Measurements from ENCODE around the gene ZNF689. TPM values are rescaled to one million over a fixed set of nuclear protein-coding genes. Genes with fewer than 3 reads are reported as not detected.

ZNF689 gene
- total RNA-seq, 1 experiment from 2014 or later: 6.1 TPM

GRCh38 chr16:30606004-30606403, 4.2 kb downstream of the ZNF689 start:
- ChIA-PET POLR2A (no interaction called here), CTCF (interaction anchor here (1.0 to 1.4 kb wide), 3 partner anchors 9 to 188 kb away, joined by 3 to 7 read pairs (median 4); no protein-coding TSS in a partner anchor)
- Mint-ChIP-seq H3K4me3 (ENCODE audit: unreplicated experiment) (no peak overlapping the region), H3K27me3 (ENCODE audit: insufficient read depth, unreplicated experiment) (no peaks in the 10 kb centered on the region), H3K9me3 (ENCODE audit: unreplicated experiment) (no peaks in the 10 kb centered on the region), H3K27ac (ENCODE audit: low read depth, unreplicated experiment) (no peak overlapping the region), H3K36me3 (ENCODE audit: insufficient read depth, unreplicated experiment) (peaks cover 67% of the 10 kb centered on the region), H3K4me1 (ENCODE audit: insufficient read depth, unreplicated experiment) (no peaks in the 10 kb centered on the region)
- intact Hi-C loops (cut with micrococcal nuclease): no loop called here
- DNase-seq (ENCODE audit: unreplicated experiment): no peak
- no TSS peak for BruUV-seq (replicated peaks)
- no peak for TF ChIP-seq CTCF (IDR thresholded peaks at IDR 0.05; ENCODE audit: unreplicated experiment)

- no peak for DNase-seq (ENCODE audit: unreplicated experiment)
- TF ChIP-seq CTCF (IDR thresholded peaks at IDR 0.05; ENCODE audit: unreplicated experiment): no peak
- CTCF ChIA-PET: interaction anchor here (0.7 to 1.1 kb wide), 2 partner anchors 10 to 46 kb away, joined by 3 to 4 read pairs; no protein-coding TSS in a partner anchor
These were observed 5.0 kb downstream of the ZNF689 start for GRCh38 chr16:30605158-30605557.

GRCh38 chr16:30604316-30604947, 5.8 kb downstream of the ZNF689 start:
- Mint-ChIP-seq H3K27ac (ENCODE audit: low read depth, unreplicated experiment) (no peak overlapping the region), H3K9me3 (ENCODE audit: unreplicated experiment) (no peaks in the 10 kb centered on the region), H3K4me3 (ENCODE audit: unreplicated experiment) (no peak overlapping the region), H3K27me3 (ENCODE audit: insufficient read depth, unreplicated experiment) (no peaks in the 10 kb centered on the region), H3K36me3 (ENCODE audit: insufficient read depth, unreplicated experiment) (peaks cover 60% of the 10 kb centered on the region), H3K4me1 (ENCODE audit: insufficient read depth, unreplicated experiment) (no peaks in the 10 kb centered on the region)
- intact Hi-C loops (cut with micrococcal nuclease): no loop called here
- no TSS peak for BruUV-seq (replicated peaks)
- DNase-seq (ENCODE audit: unreplicated experiment): no peak
- POLR2A ChIA-PET: interaction anchor here (0.8 kb wide), 1 partner anchor 70 kb away, joined by 3 read pairs; the partner anchor contains the start of gene ZNF747
- CTCF ChIA-PET: interaction anchor here (0.6 kb wide), 1 partner anchor 77 kb away, joined by 3 read pairs; no protein-coding TSS in a partner anchor
- no peak for TF ChIP-seq CTCF (IDR thresholded peaks at IDR 0.05; ENCODE audit: unreplicated experiment)

More at GRCh38 chr16:30605158-30605557, 5.0 kb downstream of the ZNF689 start:
- H3K36me3 Mint-ChIP-seq (ENCODE audit: insufficient read depth, unreplicated experiment): peaks cover 64% of the 10 kb centered on the region
- POLR2A ChIA-PET: no interaction called here
- BruUV-seq (replicated peaks): no TSS peak
- H3K27me3 Mint-ChIP-seq (ENCODE audit: insufficient read depth, unreplicated experiment): no peaks in the 10 kb centered on the region
- no peaks in the 10 kb centered on the region for H3K9me3 Mint-ChIP-seq (ENCODE audit: unreplicated experiment)
- no peak overlapping the region for H3K27ac Mint-ChIP-seq (ENCODE audit: low read depth, unreplicated experiment)
- H3K4me3 Mint-ChIP-seq (ENCODE audit: unreplicated experiment): no peak overlapping the region
- H3K4me1 Mint-ChIP-seq (ENCODE audit: insufficient read depth, unreplicated experiment): no peaks in the 10 kb centered on the region
- intact Hi-C loops (cut with micrococcal nuclease): no loop called here

- Mint-ChIP-seq H3K27ac (ENCODE audit: low read depth, unreplicated experiment) (no peak overlapping the region), H3K4me1 (ENCODE audit: insufficient read depth, unreplicated experiment) (no peaks in the 10 kb centered on the region), H3K9me3 (ENCODE audit: unreplicated experiment) (no peaks in the 10 kb centered on the region), H3K27me3 (ENCODE audit: insufficient read depth, unreplicated experiment) (no peaks in the 10 kb centered on the region), H3K4me3 (ENCODE audit: unreplicated experiment) (no peak overlapping the region), H3K36me3 (ENCODE audit: insufficient read depth, unreplicated experiment) (peaks cover 60% of the 10 kb centered on the region)
- intact Hi-C loops (cut with micrococcal nuclease): no loop called here
- BruUV-seq (replicated peaks): no TSS peak
- no peak for DNase-seq (ENCODE audit: unreplicated experiment)
- no peak for TF ChIP-seq CTCF (IDR thresholded peaks at IDR 0.05; ENCODE audit: unreplicated experiment)
- ChIA-PET POLR2A (interaction anchor here (0.8 to 0.9 kb wide), 2 partner anchors 46 to 69 kb away, joined by 3 read pairs; partner anchors contain the start of genes PRR14 and ZNF747), CTCF (interaction anchor here (0.6 to 1.9 kb wide), 3 partner anchors 8 to 77 kb away, joined by 3 to 9 read pairs (median 3); no protein-coding TSS in a partner anchor)
These were observed 6.3 kb downstream of the ZNF689 start for GRCh38 chr16:30603945-30604315.

All from MCF 10A (cell line).